GM19328 (cell line): ENCODE results near the gene HIPK4.
"Not testable (repeated sequence)": the region's sequence is repeated elsewhere in the genome, so short reads cannot be mapped to it uniquely, and the experiment has no call there.

Experiments used
- ATAC-seq: cut with Tn5 transposase; IDR thresholded peaks from one replicate; pipeline ENCODE4 v1.9.1; 2021; ENCODE audit warnings: mild to moderate bottlenecking, moderate library complexity; ENCODE audit not compliant: unreplicated experiment

Gene HIPK4

DNA sequence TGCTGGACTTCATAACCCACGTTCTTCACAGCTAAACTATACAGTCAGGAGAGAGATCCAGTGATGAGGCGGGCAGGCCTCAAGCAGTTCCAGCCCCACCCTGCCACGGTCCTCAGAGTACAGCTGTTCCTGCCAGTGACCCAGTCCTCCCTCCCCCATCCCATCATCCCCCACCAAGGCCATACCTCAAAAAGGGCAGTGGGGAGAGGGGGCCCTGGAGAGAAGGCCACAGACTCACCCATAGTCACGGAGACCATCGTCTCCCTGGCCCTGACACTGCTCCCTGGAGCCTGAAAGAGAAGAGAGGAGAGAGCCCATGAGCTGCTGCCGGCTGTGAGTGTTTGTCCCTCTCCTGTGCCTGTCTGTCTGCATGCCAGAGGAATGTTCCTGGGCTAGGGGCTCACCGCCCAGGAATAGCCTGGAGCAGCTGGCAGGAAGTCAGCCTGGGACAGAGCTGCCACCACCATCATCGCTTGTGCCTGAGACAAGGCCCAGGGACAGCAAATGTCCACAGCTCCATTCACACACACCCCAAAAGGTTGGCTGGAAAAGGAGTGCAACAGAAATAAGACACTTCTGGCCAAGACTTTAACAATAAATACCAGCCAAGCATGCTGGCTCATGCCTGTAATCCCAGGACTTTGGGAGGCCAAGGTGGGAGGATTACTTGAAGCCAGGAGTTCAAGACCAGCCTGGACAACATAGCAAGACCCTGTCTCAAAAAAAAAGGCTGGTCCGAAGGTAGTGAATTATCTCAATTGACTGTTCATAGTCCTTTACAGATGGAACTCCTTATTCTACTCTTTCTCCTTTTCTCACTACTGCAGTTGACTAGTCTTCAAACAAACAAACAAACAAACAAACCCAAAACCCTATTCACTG is 48.1 kb downstream of the HIPK4 start:
- ATAC-seq = no peak

DNA sequence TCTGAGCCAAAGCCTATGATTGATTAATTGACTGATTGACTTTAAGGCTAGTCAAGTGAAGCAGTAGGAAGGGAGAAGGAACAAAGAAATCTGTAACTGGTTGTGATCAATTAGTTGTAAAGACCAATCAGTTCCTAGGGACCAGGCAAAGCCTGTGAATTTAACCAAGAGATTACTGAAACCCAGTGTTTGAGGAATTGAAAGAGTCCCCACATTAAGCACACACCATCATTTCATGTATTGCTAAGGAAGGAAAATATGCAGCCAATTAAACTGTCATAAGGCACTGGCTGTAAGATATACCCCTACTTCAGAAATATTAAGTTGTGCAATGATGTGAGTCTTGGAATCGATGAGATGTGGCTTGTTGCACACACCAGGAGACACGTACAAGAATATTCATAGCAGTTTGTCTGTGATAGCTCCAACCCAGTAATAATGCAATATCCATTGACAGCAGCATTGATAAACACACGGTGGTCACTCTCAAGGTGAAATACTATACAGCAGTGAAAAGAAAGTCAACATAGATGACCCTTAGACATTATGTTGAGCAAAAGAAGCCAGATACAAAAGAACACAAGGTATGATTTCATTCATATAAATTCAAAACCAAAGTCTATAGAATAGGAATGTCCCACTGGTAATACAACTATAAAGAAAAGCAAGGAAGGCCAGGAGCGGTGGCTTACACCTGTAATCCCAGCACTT is 50.8 kb downstream of the HIPK4 start:
- no peak for ATAC-seq

DNA sequence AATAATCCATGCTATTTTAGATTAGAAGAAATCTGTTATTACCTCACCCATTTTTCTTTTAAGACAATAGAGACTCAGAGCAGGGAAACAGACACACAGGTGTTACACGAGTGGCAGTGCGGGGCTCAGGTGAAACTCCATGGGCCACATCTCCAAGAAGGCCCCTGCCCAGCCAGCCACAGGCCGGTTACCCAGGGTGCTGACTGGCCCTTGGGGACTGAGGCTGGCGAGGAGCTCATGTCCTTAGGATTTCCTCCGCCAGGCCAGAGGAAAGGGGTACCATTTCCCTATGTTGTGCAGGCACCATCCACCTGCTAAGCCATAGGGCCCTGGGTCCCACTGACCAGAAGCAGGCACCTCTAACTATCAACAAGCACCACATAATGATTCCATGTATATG is 52.4 kb downstream of the HIPK4 start:
- ATAC-seq = no peak

DNA sequence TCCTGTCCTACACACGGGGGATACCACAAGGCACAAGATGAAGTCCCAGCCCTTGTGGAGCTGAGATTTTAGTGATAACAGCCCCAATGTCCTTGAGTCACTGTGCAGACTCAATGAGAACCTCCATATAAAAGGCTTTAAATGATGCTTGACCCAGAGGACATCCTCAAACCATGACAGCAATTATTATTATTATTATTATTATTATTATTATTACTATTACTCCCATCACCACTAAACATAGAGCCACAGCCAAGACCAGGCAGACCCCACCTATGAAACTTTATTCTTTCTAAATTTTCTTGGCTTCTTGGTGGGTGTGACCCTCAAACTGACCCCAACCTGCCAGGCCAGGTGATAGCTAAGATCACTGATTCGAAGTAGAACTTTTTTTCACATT is 52.9 kb downstream of the HIPK4 start:
- ATAC-seq = no peak

DNA sequence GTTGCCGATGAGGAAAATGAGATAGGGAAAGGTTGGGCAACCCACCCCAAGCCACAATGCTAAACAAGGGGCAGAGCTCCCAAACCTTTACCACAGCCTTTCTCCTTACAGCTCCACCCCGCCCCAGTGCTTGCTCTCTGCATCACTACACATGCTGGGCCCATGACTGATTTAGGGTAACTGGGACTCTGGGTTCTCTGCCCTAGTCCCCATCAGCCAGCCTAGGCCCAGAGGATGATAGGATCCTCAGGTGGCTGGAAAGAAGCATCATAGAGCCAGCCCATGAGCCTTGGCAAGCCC is 53.4 kb downstream of the HIPK4 start:
- ATAC-seq = no peak

DNA sequence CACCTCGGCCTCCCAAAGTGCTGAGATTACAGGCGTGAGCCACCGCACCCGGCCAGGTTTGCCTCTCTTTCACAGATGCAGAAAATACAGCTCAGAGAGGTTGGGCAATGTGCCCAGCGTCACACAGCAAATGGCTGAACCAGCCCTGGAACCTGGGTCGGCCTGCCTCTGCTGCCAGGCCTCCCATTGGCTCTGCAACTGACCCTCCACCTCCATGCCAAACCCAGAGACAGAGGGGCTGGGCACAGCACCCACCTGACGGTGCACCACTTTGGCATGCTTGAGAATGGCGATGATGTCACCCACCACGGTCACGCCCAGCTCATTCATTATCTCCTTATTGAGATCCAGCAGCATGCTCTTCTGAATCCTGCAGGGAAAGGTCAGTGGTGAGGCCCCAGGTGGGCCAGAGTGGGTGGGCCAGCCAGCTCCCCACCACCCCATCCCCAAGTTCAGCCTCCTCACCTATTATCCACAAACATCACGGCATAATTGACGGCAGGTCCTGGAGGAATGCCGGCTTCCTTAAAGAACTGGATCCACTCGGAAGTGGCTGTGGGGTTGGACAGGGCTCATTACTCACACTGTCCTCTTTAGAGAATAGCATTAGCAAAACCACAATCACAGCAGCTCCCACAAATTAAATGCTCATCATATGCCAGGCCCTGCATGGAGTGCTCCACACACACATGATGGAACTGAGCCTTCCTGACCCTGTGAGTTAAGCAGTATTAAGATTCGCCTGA is 54.0 kb downstream of the HIPK4 start:
- no peak for ATAC-seq

DNA sequence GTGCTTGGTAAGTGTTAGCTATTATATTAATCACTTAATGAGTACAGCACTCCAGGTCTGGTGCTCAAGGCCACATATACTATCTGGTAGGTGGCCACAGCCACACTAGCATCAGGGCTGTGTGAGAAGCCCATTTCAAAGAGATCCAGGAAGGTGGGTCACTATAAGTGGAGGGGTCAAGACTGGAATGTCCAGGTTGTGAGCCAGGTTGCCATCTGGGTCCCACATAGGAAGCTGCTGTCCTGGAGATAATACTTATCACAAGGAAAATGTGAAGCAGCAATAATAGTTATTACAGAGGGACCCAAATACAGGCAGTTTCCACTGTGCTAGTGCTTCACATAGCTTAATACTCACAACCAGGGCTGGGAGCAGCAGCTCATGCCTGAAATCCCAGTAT is 54.9 kb downstream of the HIPK4 start:
- no peak for ATAC-seq

DNA sequence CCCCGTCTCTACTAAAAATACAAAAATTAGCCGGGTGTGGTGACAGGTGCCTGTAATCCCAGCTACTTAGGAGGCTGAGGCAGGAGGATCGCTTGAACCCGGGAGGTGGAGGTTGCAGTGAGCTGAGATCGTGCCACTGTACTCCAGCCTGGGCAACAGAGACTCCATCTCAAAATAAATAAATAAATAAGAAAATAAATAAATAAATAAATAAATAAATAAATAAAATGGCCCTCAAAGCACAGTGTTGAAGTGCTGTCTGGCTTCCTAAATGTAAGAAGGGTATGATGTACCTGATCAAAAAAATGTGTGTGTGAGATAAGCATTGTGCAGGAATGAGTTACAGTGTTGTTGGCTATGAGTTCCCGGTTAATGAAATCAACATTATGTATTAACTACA is 56.9 kb downstream of the HIPK4 start:
- ATAC-seq = not testable (repeated sequence)

DNA sequence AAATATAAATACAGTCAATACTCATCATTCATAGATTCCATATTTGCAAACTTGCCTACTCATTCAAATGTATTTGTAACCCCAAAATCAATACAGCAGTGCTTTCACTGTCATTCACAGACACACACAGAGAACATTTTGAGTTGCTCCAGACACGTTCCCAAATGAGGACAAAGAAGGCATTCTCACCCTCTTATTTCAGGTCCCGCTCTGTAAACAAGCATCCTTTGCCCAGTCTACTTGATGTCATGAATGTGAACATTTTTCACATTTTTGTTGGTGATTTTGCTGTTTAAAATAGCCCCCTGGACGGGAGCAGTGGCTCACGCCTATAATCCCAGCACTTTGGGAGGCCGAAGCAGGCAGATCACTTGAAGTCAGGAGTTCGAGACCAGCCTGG is 57.3 kb downstream of the HIPK4 start:
- ATAC-seq = no peak

DNA sequence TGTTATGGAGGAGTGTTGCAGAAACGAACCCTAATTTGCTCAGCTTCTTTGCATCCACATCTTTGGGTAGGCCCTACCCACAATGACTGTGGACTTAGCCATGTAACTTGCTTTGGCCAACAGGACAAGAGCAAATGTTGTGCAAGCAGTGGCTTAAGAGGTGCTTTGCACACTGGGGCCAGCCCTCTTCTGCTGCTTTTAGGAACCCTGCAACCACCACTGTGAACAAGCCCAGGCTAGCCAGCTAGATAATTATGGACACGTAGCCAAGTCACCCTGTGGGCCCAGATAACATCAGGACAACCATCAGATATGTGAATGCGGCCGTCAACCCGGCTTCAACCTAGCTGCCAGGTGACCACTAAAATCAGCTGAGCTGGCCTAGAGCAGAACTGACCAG is 58.9 kb downstream of the HIPK4 start:
- ATAC-seq = no peak
